ENCODE data around the gene MED15. TPM values are rescaled to one million over a fixed set of nuclear protein-coding genes. Genes with fewer than 3 reads are reported as not detected.
A peak's percentile ranks its signal among the peaks of the same experiment; 100 is the strongest.

MED15 gene
- total RNA-seq, 1 experiment from 2014 or later, result 87.9 TPM

DNA sequence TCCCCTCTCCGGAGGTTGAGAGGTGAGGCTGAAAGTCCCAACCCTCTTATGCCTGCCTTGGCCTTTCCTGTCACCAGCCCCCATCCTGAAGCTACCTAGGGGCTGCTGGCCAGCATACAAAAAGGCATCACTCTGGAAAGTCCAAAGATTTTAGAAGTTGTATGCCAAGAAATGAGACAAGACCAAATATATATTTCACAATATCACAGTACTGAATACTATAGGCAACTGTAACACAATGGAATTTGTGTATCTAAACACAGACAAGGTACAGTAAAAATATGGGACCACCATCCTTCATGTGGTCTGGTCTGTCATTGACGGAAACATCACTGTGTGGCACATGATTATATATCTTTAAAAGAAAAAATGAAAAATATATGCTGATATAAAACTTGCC lies 16.1 kb upstream of the MED15 start:
- H3K79me2 ChIP-seq (ENCODE audit: low read depth), result 0 out of 2 replicates have a peak, but pooled peaks cover 9% of the 10 kb centered on the region
- H3K9me3 ChIP-seq (ENCODE audit: insufficient read depth, low read depth), result no peaks in the 10 kb centered on the region
- H3K27me3 ChIP-seq (ENCODE audit: insufficient read depth, low read depth), result no peaks in the 10 kb centered on the region
- no peak for DNase-seq
- H3K4me1 ChIP-seq (replicated peaks; ENCODE audit: insufficient read depth), result no peaks in the 10 kb centered on the region
- H3K4me3 ChIP-seq, result no peak overlapping the region
- H3K9me2 ChIP-seq (ENCODE audit: insufficient read depth), result no peaks in the 10 kb centered on the region
- H3F3A ChIP-seq (ENCODE audit: insufficient read depth, low read depth), result no peaks in the 10 kb centered on the region
- H4K20me1 ChIP-seq (ENCODE audit: insufficient read depth), result no peaks in the 10 kb centered on the region
- TF ChIP-seq, protein P1, sequence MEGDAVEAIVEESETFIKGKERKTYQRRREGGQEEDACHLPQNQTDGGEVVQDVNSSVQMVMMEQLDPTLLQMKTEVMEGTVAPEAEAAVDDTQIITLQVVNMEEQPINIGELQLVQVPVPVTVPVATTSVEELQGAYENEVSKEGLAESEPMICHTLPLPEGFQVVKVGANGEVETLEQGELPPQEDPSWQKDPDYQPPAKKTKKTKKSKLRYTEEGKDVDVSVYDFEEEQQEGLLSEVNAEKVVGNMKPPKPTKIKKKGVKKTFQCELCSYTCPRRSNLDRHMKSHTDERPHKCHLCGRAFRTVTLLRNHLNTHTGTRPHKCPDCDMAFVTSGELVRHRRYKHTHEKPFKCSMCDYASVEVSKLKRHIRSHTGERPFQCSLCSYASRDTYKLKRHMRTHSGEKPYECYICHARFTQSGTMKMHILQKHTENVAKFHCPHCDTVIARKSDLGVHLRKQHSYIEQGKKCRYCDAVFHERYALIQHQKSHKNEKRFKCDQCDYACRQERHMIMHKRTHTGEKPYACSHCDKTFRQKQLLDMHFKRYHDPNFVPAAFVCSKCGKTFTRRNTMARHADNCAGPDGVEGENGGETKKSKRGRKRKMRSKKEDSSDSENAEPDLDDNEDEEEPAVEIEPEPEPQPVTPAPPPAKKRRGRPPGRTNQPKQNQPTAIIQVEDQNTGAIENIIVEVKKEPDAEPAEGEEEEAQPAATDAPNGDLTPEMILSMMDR (conservative IDR thresholded peaks at IDR 0.05), result no peak
- no peak for TF ChIP-seq EZH2 (IDR thresholded peaks at IDR 0.05; ENCODE audit: low read depth)
- H3K36me3 ChIP-seq (ENCODE audit: low read depth), result no peaks in the 10 kb centered on the region
- POLR2A ChIA-PET (ENCODE audit: unreplicated experiment), result no interaction called here
- BruUV-seq (replicated peaks), result no TSS peak
- no peak overlapping the region for H3K27ac ChIP-seq
- H2AFZ ChIP-seq, result no peak overlapping the region
- no peak overlapping the region for H3K4me2 ChIP-seq
- CTCF ChIA-PET, result no interaction called here
- intact Hi-C loops (cut with micrococcal nuclease; ENCODE audit: unreplicated experiment), result no loop called here

DNA sequence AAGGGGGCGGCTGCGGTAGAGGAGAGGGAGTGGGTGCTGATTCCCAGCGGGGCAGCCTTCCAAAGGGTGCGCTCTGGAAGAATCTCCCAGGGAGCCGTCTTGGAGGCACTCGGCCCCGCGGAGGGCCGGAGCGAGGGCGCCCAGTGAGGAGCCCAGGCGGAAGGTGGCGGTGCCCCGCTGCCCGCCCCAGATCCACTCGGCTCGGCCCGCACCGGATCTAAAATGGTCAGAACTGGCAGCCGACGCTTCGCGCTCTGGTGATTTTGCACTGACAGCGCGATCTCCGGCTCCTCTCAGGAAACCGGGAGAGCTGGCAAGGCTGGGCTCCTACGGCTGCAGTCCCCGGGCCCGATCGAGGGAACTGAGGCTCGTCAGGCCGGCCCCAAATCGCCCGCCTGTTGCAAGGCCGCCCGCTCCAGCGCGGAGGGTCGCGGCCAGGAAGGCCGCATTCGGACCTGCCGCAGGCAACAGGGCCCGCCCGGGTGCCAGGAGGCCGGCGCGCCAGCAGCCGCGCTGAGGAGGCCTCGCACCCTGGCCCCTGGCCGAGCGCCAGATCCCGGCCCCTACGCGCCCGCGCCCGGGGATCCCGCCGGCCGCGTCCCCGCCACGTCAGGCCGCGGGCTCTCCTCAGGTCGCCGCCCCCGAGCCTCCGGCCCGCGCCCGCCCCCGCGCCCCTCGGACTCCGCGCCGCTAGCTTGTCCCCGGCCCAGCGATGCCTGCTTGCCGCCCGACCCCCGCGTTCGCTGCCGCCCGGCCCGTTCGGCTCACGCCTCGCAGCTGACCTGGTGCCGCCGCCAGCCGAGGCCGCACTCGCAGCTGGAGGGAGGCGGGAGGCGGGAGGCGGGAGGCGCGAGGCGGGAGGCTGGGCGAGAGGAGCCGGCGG lies 12.2 kb upstream of the MED15 start, which contains the start of gene KLHL22:
Gene KLHL22 (minus strand): TSS at position 818 of the 883 bp plus-strand sequence. CDS start 6,584 bp downstream, outside the sequence.
- H3K4me1 ChIP-seq (replicated peaks; ENCODE audit: insufficient read depth), result no peaks in the 10 kb centered on the region
- H3K4me3 ChIP-seq, result peak within 1 kb of the TSS; percentile 78
- DNase-seq, result peak in 1 of 2 experiments; percentile 13
- peak within 1 kb of the TSS; percentile 95 for H3K4me2 ChIP-seq
- no peaks in the 10 kb centered on the region for H3K36me3 ChIP-seq (ENCODE audit: low read depth)
- H4K20me1 ChIP-seq (ENCODE audit: insufficient read depth), result no peaks in the 10 kb centered on the region
- no peaks in the 10 kb centered on the region for H3K9me2 ChIP-seq (ENCODE audit: insufficient read depth)
- peak within 1 kb of the TSS; percentile 87 for H2AFZ ChIP-seq
- H3K9me3 ChIP-seq (ENCODE audit: insufficient read depth, low read depth), result no peaks in the 10 kb centered on the region
- no peaks in the 10 kb centered on the region for H3K27me3 ChIP-seq (ENCODE audit: insufficient read depth, low read depth)
- intact Hi-C loops (cut with micrococcal nuclease; ENCODE audit: unreplicated experiment), result no loop called here
- TF ChIP-seq, protein P1 (conservative IDR thresholded peaks at IDR 0.05), result no peak
- no peak for TF ChIP-seq EZH2 (IDR thresholded peaks at IDR 0.05; ENCODE audit: low read depth)
- POLR2A ChIA-PET (ENCODE audit: unreplicated experiment), result interaction anchor here (0.6 kb wide), 2 partner anchors 77 to 355 kb away, joined by 4 to 24 read pairs; no protein-coding TSS in a partner anchor
- no peaks in the 10 kb centered on the region for H3F3A ChIP-seq (ENCODE audit: insufficient read depth, low read depth)
- peaks cover 13% of the 10 kb centered on the region; the same call in 1 of the 2 replicates for H3K79me2 ChIP-seq (ENCODE audit: low read depth)
- CTCF ChIA-PET, result interaction anchor here (0.8 kb wide), 1 partner anchor 177 kb away, joined by 6 read pairs; no protein-coding TSS in a partner anchor
- H3K27ac ChIP-seq, result peak within 1 kb of the TSS; percentile 73
- BruUV-seq (replicated peaks), result no TSS peak

GRCh38 chr22:20495861-20496681 lies 11.3 kb upstream of the MED15 start:
- peak; percentile 66 to 88 for DNase-seq
- H3K27ac ChIP-seq, result peak overlapping the region; percentile 73
- no peak for TF ChIP-seq EZH2 (IDR thresholded peaks at IDR 0.05; ENCODE audit: low read depth)
- TF ChIP-seq, protein P1 (conservative IDR thresholded peaks at IDR 0.05), result peak; percentile 83
- CTCF ChIA-PET, result interaction anchor here (0.8 kb wide), 1 partner anchor 178 kb away, joined by 6 read pairs; no protein-coding TSS in a partner anchor
- peaks cover 13% of the 10 kb centered on the region; the same call in 1 of the 2 replicates for H3K79me2 ChIP-seq (ENCODE audit: low read depth)
- H3K4me3 ChIP-seq, result peak overlapping the region; percentile 78
- POLR2A ChIA-PET (ENCODE audit: unreplicated experiment), result no interaction called here
- H4K20me1 ChIP-seq (ENCODE audit: insufficient read depth), result no peaks in the 10 kb centered on the region
- H3F3A ChIP-seq (ENCODE audit: insufficient read depth, low read depth), result no peaks in the 10 kb centered on the region
- no TSS peak for BruUV-seq (replicated peaks)
- intact Hi-C loops (cut with micrococcal nuclease; ENCODE audit: unreplicated experiment), result loop anchor here (1.0 kb wide), 1 partner anchor 35 kb away; no protein-coding TSS in a partner anchor
- H3K9me2 ChIP-seq (ENCODE audit: insufficient read depth), result no peaks in the 10 kb centered on the region
- H2AFZ ChIP-seq, result peak overlapping the region; percentile 87
- H3K4me2 ChIP-seq, result peak overlapping the region; percentile 95
- H3K9me3 ChIP-seq (ENCODE audit: insufficient read depth, low read depth), result no peaks in the 10 kb centered on the region
- H3K36me3 ChIP-seq (ENCODE audit: low read depth), result no peaks in the 10 kb centered on the region
- H3K4me1 ChIP-seq (replicated peaks; ENCODE audit: insufficient read depth), result no peaks in the 10 kb centered on the region
- H3K27me3 ChIP-seq (ENCODE audit: insufficient read depth, low read depth), result no peaks in the 10 kb centered on the region

Data from PC-9 (cell line).